HepG2 (cell line): ENCODE results near the gene FAM174C. TPM values are rescaled to one million over a fixed set of nuclear protein-coding genes. Genes with fewer than 3 reads are reported as not detected.
A peak's percentile ranks its signal among the peaks of the same experiment; 100 is the strongest.

Experiments used
- CBX2 ChIP-seq, 2 experiments: fragments of 200-600 bp in 1 of 2; sonication (generic); formaldehyde crosslinking in 1 of 2; IDR thresholded peaks; 2 replicates each; pipeline versions ENCODE4 v1.7.0 to v1.8.1; 2018 to 2022; ENCODE audit warnings: low read depth in 2 of 2, low read length in 1 of 2, mild to moderate bottlenecking in 1 of 2, missing genetic modification reagents in 1 of 2
- ELF1 ChIP-seq: sonication (generic); formaldehyde crosslinking; IDR thresholded peaks from 2 replicates; pipeline ENCODE4 v1.4.0; 2020; ENCODE audit warnings: missing genetic modification reagents
- ELF3 ChIP-seq: IDR thresholded peaks from 2 replicates; pipeline ENCODE4 v1.6.1; 2016; ENCODE audit warnings: missing genetic modification reagents, missing compliant biosample characterization
- ERF ChIP-seq: IDR thresholded peaks from 2 replicates; pipeline ENCODE4 v1.6.1; 2018; ENCODE audit warnings: missing biosample characterization, missing genetic modification reagents
- HOXA3 ChIP-seq: sonication (generic); formaldehyde crosslinking; IDR thresholded peaks from 2 replicates; pipeline ENCODE4 v1.5.0; 2020; ENCODE audit warnings: missing genetic modification reagents
- IRX3 ChIP-seq: sonication (generic); formaldehyde crosslinking; IDR thresholded peaks from 2 replicates; pipeline ENCODE4 v1.8.1; 2023; ENCODE audit warnings: mild to moderate bottlenecking, low read depth, missing genetic modification reagents, borderline replicate concordance
- JUNB ChIP-seq: sonication (generic); formaldehyde crosslinking; IDR thresholded peaks from 2 replicates; pipeline ENCODE4 v1.8.0; 2022; ENCODE audit warnings: missing genetic modification reagents, mild to moderate bottlenecking, borderline replicate concordance
- MED1 ChIP-seq: sonication (generic); formaldehyde crosslinking; IDR thresholded peaks from 2 replicates; pipeline ENCODE4 v1.4.0; 2020; ENCODE audit warnings: missing genetic modification reagents
- MLLT10 ChIP-seq: sonication (generic); formaldehyde crosslinking; IDR thresholded peaks from 2 replicates; pipeline ENCODE4 v1.4.0; 2020; ENCODE audit warnings: missing genetic modification reagents
- MYPOP ChIP-seq: sonication (generic); formaldehyde crosslinking; IDR thresholded peaks from 2 replicates; pipeline ENCODE4 v1.8.1; 2023; ENCODE audit warnings: mild to moderate bottlenecking, moderate library complexity, missing genetic modification reagents
- NFIB ChIP-seq: sonication (generic); formaldehyde crosslinking; IDR thresholded peaks from 2 replicates; pipeline ENCODE4 v1.9.0; 2021; ENCODE audit warnings: missing genetic modification reagents, mild to moderate bottlenecking, borderline replicate concordance
- NR2F6 ChIP-seq, 2 experiments: IDR thresholded peaks; 2 replicates each; pipeline ENCODE4 v1.6.1; 2016; ENCODE audit warnings: antibody characterized with exemption in 1 of 2, mild to moderate bottlenecking in 1 of 2
- PHF21A ChIP-seq: sonication (generic); formaldehyde crosslinking; IDR thresholded peaks from 2 replicates; pipeline ENCODE4 v1.5.0; 2020; ENCODE audit warnings: mild to moderate bottlenecking, missing genetic modification reagents
- RARG ChIP-seq: sonication (generic); formaldehyde crosslinking; IDR thresholded peaks from 2 replicates; pipeline ENCODE4 v1.4.0; 2020; ENCODE audit warnings: low read depth, mild to moderate bottlenecking, missing genetic modification reagents
- REPIN1 ChIP-seq: sonication (generic); formaldehyde crosslinking; IDR thresholded peaks from 2 replicates; pipeline ENCODE4 v1.8.0; 2022; ENCODE audit warnings: missing genetic modification reagents, low read depth, mild to moderate bottlenecking, borderline replicate concordance
- RXRA ChIP-seq: sonication (generic); formaldehyde crosslinking; IDR thresholded peaks from 2 replicates; pipeline ENCODE4 v1.5.1; 2020; ENCODE audit warnings: missing genetic modification reagents
- SMC3 ChIP-seq: IDR thresholded peaks from 2 replicates; pipeline ENCODE4 v1.6.1; 2011; ENCODE audit warnings: low read length, improper control_type of control experiment
- SRSF1 ChIP-seq: fragments of 200-400 bp; formaldehyde crosslinking; optimal IDR thresholded peaks from 2 replicates; pipeline ENCODE3; 2017; ENCODE audit warnings: mild to moderate bottlenecking, low read depth, low read length, moderate library complexity
- XRCC5 ChIP-seq: fragments of 200-400 bp; formaldehyde crosslinking; optimal IDR thresholded peaks from 2 replicates; pipeline ENCODE3; 2017; ENCODE audit warnings: mild to moderate bottlenecking, low read length
- ZC3H13 ChIP-seq: sonication (generic); formaldehyde crosslinking; IDR thresholded peaks from 2 replicates; pipeline ENCODE4 v1.8.1; 2023; ENCODE audit warnings: mild to moderate bottlenecking, missing genetic modification reagents, moderate library complexity
- ZMYM4 ChIP-seq: sonication (generic); formaldehyde crosslinking; IDR thresholded peaks from 2 replicates; pipeline ENCODE4 v1.8.1; 2023; ENCODE audit warnings: mild to moderate bottlenecking, missing genetic modification reagents
- ZNF430 ChIP-seq: sonication (generic); formaldehyde crosslinking; IDR thresholded peaks from 2 replicates; pipeline ENCODE4 v1.9.0; 2021; ENCODE audit warnings: mild to moderate bottlenecking, missing genetic modification reagents
- ZNF567 ChIP-seq: sonication (generic); formaldehyde crosslinking; IDR thresholded peaks from 2 replicates; pipeline ENCODE4 v1.8.1; 2023; ENCODE audit warnings: mild to moderate bottlenecking, missing genetic modification reagents, borderline replicate concordance
- ZNF724P ChIP-seq: sonication (generic); formaldehyde crosslinking; IDR thresholded peaks from 2 replicates; pipeline ENCODE4 v1.8.0; 2022; ENCODE audit warnings: missing genetic modification reagents, borderline replicate concordance
- polyA plus RNA-seq, 8 experiments: library from polyadenylated mRNA; depleted of rRNA in 3 of 8; stranded (reverse) in 7 of 8; unstranded in 1 of 8; fragments of >200 nt; fragmentation: Illumina TruSeq in 4 of 8; extraction: Trizol in 4 of 8; gene quantifications; 2 replicates each; pipeline versions ENCODE4 v1.2.1 to v1.2.3, GENCODE V29; 2011 to 2016; ENCODE audit warnings: low read depth in 4 of 8, missing spikeins in 1 of 8, mixed read lengths in 1 of 8; ENCODE audit not compliant: insufficient read depth in 1 of 8
- total RNA-seq, 5 experiments: library from RNA; depleted of rRNA; stranded (reverse); fragments of >200 nt; fragmentation: Illumina TruSeq; extraction: Trizol; gene quantifications; 2 replicates each; pipeline ENCODE4 v1.2.3, GENCODE V29; 2016; ENCODE audit warnings: low read depth in 1 of 5
- TF ChIP-seq, protein P1 (sequence below): sonication (generic); formaldehyde crosslinking; IDR thresholded peaks from 2 replicates; pipeline ENCODE4 v1.9.0; 2021; ENCODE audit warnings: missing genetic modification reagents, mild to moderate bottlenecking, borderline replicate concordance
- TF ChIP-seq, protein P2 (sequence below): IDR thresholded peaks from 2 replicates; pipeline ENCODE4 v1.6.1; 2016

FAM174C gene
- total and polyA plus RNA-seq, 2 of the 13 experiments (the other 11 are each of a cell fraction or from before 2014, with no cell fraction given), result 19.5 to 31.3 TPM

DNA sequence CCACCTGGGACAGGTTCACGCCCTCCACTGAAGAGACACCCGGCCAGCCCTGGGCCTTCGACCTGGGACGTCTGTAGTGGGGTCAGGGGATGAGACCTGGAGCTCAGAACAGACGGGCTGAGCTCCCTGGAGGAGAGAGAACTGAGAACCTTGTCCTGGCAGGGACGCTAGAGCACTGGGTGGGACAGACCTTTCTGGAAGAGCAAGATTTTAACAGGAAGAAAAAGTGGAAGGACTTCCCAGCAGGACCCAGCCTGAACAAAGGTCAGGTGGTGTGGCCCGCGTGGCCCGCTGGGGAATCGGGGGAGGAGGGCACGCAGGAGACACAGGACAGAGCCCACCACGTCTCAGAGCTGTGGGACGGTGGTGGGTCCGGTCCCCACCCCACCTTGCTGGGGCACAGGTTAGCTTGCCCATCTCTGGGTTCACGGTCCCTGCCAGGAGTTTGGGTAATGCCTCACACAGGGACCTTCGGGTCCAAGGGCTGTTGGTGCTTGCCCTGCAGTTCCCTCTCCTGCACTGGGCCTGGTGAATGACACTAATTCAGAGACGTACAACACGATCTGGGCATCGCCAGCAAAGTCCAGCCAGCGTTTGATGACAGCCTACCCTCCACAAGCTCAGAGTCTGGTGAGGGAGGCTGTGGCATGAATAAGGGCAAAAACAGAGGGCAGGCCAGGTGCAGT is 9.1 kb downstream of the FAM174C start (continued):
- TF ChIP-seq SRSF1 (no peak), MYPOP (CRISPR knock-in tag) (0 out of 2 replicates have a peak, but pooled peaks have one; percentile 0), NR2F6 (IDR thresholded peaks at IDR 0.05) (peak; percentile 59), NR2F6 (CRISPR knock-in tag; IDR thresholded peaks at IDR 0.05) (peak; percentile 32; the same call in 1 of the 2 replicates), ERF (CRISPR knock-in tag) (0 out of 2 replicates have a peak, but pooled peaks have one; percentile 13), SMC3 (no peak), ZNF430 (CRISPR knock-in tag) (0 out of 2 replicates have a peak, but pooled peaks have one; percentile 80), ZNF567 (CRISPR knock-in tag) (no peak), RXRA (CRISPR knock-in tag) (peak; percentile 29; the same call in 1 of the 2 replicates), REPIN1 (CRISPR knock-in tag) (no peak), MLLT10 (CRISPR knock-in tag) (no peak), ELF1 (CRISPR knock-in tag) (peak; percentile 27; the same call in 1 of the 2 replicates), NFIB (no peak), ZNF724P (0 out of 2 replicates have a peak, but pooled peaks have one; percentile 71), JUNB (CRISPR knock-in tag) (no peak), XRCC5 (peak; percentile 3), ELF3 (CRISPR knock-in tag) (peak; percentile 37; the same call in 1 of the 2 replicates), ZMYM4 (CRISPR knock-in tag) (no peak), ZC3H13 (CRISPR knock-in tag) (0 out of 2 replicates have a peak, but pooled peaks have one; percentile 49), IRX3 (CRISPR knock-in tag) (no peak), CBX2 (IDR thresholded peaks at IDR 0.05; ENCODE audit: low read depth, low read length) (no peak), CBX2 (CRISPR knock-in tag; IDR thresholded peaks at IDR 0.05; ENCODE audit: low read depth) (0 out of 2 replicates have a peak, but pooled peaks have one; percentile 39), MED1 (CRISPR knock-in tag) (peak; percentile 56; the same call in 1 of the 2 replicates), HOXA3 (CRISPR knock-in tag) (0 out of 2 replicates have a peak, but pooled peaks have one; percentile 27), RARG (CRISPR knock-in tag) (no peak), PHF21A (CRISPR knock-in tag) (peak; percentile 10; the same call in 1 of the 2 replicates)
- TF ChIP-seq, protein P1, sequence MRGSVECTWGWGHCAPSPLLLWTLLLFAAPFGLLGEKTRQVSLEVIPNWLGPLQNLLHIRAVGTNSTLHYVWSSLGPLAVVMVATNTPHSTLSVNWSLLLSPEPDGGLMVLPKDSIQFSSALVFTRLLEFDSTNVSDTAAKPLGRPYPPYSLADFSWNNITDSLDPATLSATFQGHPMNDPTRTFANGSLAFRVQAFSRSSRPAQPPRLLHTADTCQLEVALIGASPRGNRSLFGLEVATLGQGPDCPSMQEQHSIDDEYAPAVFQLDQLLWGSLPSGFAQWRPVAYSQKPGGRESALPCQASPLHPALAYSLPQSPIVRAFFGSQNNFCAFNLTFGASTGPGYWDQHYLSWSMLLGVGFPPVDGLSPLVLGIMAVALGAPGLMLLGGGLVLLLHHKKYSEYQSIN (CRISPR knock-in tag), result no peak
- TF ChIP-seq, protein P2, sequence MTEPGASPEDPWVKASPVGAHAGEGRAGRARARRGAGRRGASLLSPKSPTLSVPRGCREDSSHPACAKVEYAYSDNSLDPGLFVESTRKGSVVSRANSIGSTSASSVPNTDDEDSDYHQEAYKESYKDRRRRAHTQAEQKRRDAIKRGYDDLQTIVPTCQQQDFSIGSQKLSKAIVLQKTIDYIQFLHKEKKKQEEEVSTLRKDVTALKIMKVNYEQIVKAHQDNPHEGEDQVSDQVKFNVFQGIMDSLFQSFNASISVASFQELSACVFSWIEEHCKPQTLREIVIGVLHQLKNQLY (CRISPR knock-in tag), result peak; percentile 68; the same call in 1 of the 2 replicates
